HepG2 (cell line): Measurements from ENCODE around the gene TNP2. TPM values are rescaled to one million over a fixed set of nuclear protein-coding genes. Genes with fewer than 3 reads are reported as not detected.

ENCODE experiments used
- ADNP ChIP-seq: sonication (generic); formaldehyde crosslinking; IDR thresholded peaks from 2 replicates; pipeline ENCODE4 v1.4.0; 2020; ENCODE audit warnings: missing genetic modification reagents
- CBX5 ChIP-seq: sonication (generic); formaldehyde crosslinking; IDR thresholded peaks from 2 replicates; pipeline ENCODE4 v1.4.0; 2020; ENCODE audit warnings: missing genetic modification reagents, borderline replicate concordance
- DRAP1 ChIP-seq: IDR thresholded peaks from 2 replicates; pipeline ENCODE4 v1.6.1; 2016; ENCODE audit warnings: missing genetic modification reagents, missing compliant biosample characterization
- E2F5 ChIP-seq: sonication (generic); formaldehyde crosslinking; conservative IDR thresholded peaks from 2 replicates; pipeline ENCODE4 v1.4.0; 2020; ENCODE audit warnings: missing genetic modification reagents
- IRX3 ChIP-seq: sonication (generic); formaldehyde crosslinking; IDR thresholded peaks from 2 replicates; pipeline ENCODE4 v1.8.1; 2023; ENCODE audit warnings: mild to moderate bottlenecking, low read depth, missing genetic modification reagents, borderline replicate concordance
- KLF15 ChIP-seq: sonication (generic); formaldehyde crosslinking; IDR thresholded peaks from 2 replicates; pipeline ENCODE4 v1.8.1; 2023; ENCODE audit warnings: borderline replicate concordance, mild to moderate bottlenecking, inconsistent platforms, missing genetic modification reagents, mixed read lengths
- MED1 ChIP-seq: sonication (generic); formaldehyde crosslinking; IDR thresholded peaks from 2 replicates; pipeline ENCODE4 v1.4.0; 2020; ENCODE audit warnings: missing genetic modification reagents
- MEF2D ChIP-seq: sonication (generic); formaldehyde crosslinking; IDR thresholded peaks from 2 replicates; pipeline ENCODE4 v1.5.1; 2020; ENCODE audit warnings: mild to moderate bottlenecking, missing genetic modification reagents
- MTF2 ChIP-seq: sonication (generic); formaldehyde crosslinking; IDR thresholded peaks from 2 replicates; pipeline ENCODE4 v1.5.0; 2020; ENCODE audit warnings: missing genetic modification reagents, borderline replicate concordance
- NRL ChIP-seq: sonication (generic); formaldehyde crosslinking; IDR thresholded peaks from 2 replicates; pipeline ENCODE4 v1.5.0; 2020; ENCODE audit warnings: missing genetic modification reagents, mild to moderate bottlenecking, moderate library complexity, borderline replicate concordance
- PHF21A ChIP-seq: sonication (generic); formaldehyde crosslinking; IDR thresholded peaks from 2 replicates; pipeline ENCODE4 v1.5.0; 2020; ENCODE audit warnings: mild to moderate bottlenecking, missing genetic modification reagents
- SALL1 ChIP-seq: sonication (generic); formaldehyde crosslinking; IDR thresholded peaks from 2 replicates; pipeline ENCODE4 v1.8.0; 2022; ENCODE audit warnings: mild to moderate bottlenecking, missing genetic modification reagents
- SATB2 ChIP-seq: sonication (generic); formaldehyde crosslinking; IDR thresholded peaks from 2 replicates; pipeline ENCODE4 v1.5.0; 2020; ENCODE audit warnings: missing genetic modification reagents
- TEAD3 ChIP-seq: optimal IDR thresholded peaks from 2 replicates; pipeline ENCODE3; 2016; ENCODE audit warnings: borderline replicate concordance
- TGIF2 ChIP-seq: IDR thresholded peaks from 2 replicates; pipeline ENCODE4 v1.6.1; 2016; ENCODE audit warnings: control low read depth, missing compliant biosample characterization
- THRA ChIP-seq: sonication (generic); formaldehyde crosslinking; IDR thresholded peaks from 2 replicates; pipeline ENCODE4 v1.4.0; 2020; ENCODE audit warnings: missing genetic modification reagents, borderline replicate concordance
- THYN1 ChIP-seq: sonication (generic); formaldehyde crosslinking; IDR thresholded peaks from 2 replicates; pipeline ENCODE4 v1.8.1; 2023; ENCODE audit warnings: low read depth, mild to moderate bottlenecking, moderate library complexity, missing genetic modification reagents, borderline replicate concordance
- YEATS4 ChIP-seq: sonication (generic); formaldehyde crosslinking; IDR thresholded peaks from 2 replicates; pipeline ENCODE4 v1.4.0; 2020; ENCODE audit warnings: missing genetic modification reagents, borderline replicate concordance
- YY1 ChIP-seq: IDR thresholded peaks from 2 replicates; pipeline ENCODE4 v1.6.1; 2011; ENCODE audit warnings: low read length, low read depth, moderate library complexity, mild to moderate bottlenecking; ENCODE audit not compliant: insufficient read depth, insufficient replicate concordance
- ZKSCAN8 ChIP-seq: IDR thresholded peaks from 2 replicates; pipeline ENCODE4 v1.6.1; 2016; ENCODE audit warnings: borderline replicate concordance, missing genetic modification reagents, missing compliant biosample characterization
- ZNF224 ChIP-seq: sonication (generic); formaldehyde crosslinking; IDR thresholded peaks from 2 replicates; pipeline ENCODE4 v1.5.0; 2020; ENCODE audit warnings: mild to moderate bottlenecking, missing genetic modification reagents
- ZNF574 ChIP-seq: sonication (generic); formaldehyde crosslinking; IDR thresholded peaks from 2 replicates; pipeline ENCODE4 v1.4.0; 2020; ENCODE audit warnings: missing genetic modification reagents
- ZNF784 ChIP-seq: sonication (generic); formaldehyde crosslinking; IDR thresholded peaks from 2 replicates; pipeline ENCODE4 v1.5.1; 2020; ENCODE audit warnings: missing genetic modification reagents, mild to moderate bottlenecking, borderline replicate concordance
- ZNF790 ChIP-seq: sonication (generic); formaldehyde crosslinking; IDR thresholded peaks from 2 replicates; pipeline ENCODE4 v1.8.0; 2022; ENCODE audit warnings: missing genetic modification reagents, mild to moderate bottlenecking, borderline replicate concordance
- polyA plus RNA-seq, 8 experiments: library from polyadenylated mRNA; depleted of rRNA in 3 of 8; stranded (reverse) in 7 of 8; unstranded in 1 of 8; fragments of >200 nt; fragmentation: Illumina TruSeq in 4 of 8; extraction: Trizol in 4 of 8; gene quantifications; 2 replicates each; pipeline versions ENCODE4 v1.2.1 to v1.2.3, GENCODE V29; 2011 to 2016; ENCODE audit warnings: low read depth in 4 of 8, missing spikeins in 1 of 8, mixed read lengths in 1 of 8; ENCODE audit not compliant: insufficient read depth in 1 of 8
- total RNA-seq, 5 experiments: library from RNA; depleted of rRNA; stranded (reverse); fragments of >200 nt; fragmentation: Illumina TruSeq; extraction: Trizol; gene quantifications; 2 replicates each; pipeline ENCODE4 v1.2.3, GENCODE V29; 2016; ENCODE audit warnings: low read depth in 1 of 5

The TNP2 gene
- total and polyA plus RNA-seq, 2 of the 13 experiments (the other 11 are each of a cell fraction or from before 2014, with no cell fraction given) = not detected

GRCh38 chr16:11299865-11300559 lies 30.9 kb upstream of the TNP2 start (continued):
- TF ChIP-seq NRL (CRISPR knock-in tag) (0 out of 2 replicates have a peak, but pooled peaks have one; percentile 20), PHF21A (CRISPR knock-in tag) (no peak), SALL1 (peak; percentile 62), MEF2D (CRISPR knock-in tag) (no peak), YEATS4 (no peak), ADNP (CRISPR knock-in tag) (no peak), E2F5 (CRISPR knock-in tag) (no peak), ZNF790 (CRISPR knock-in tag) (no peak), THRA (CRISPR knock-in tag) (no peak), ZNF224 (CRISPR knock-in tag) (no peak), ZNF784 (CRISPR knock-in tag) (peak; percentile 79; the same call in 1 of the 2 replicates), SATB2 (CRISPR knock-in tag) (no peak), THYN1 (no peak), TGIF2 (CRISPR knock-in tag) (no peak), MED1 (peak; percentile 26; the same call in 1 of the 2 replicates), TEAD3 (CRISPR knock-in tag) (no peak), KLF15 (CRISPR knock-in tag) (no peak), ZNF574 (peak; percentile 10; the same call in 1 of the 2 replicates), IRX3 (CRISPR knock-in tag) (no peak), ZKSCAN8 (no peak), MTF2 (CRISPR knock-in tag) (no peak), CBX5 (CRISPR knock-in tag) (no peak), DRAP1 (CRISPR knock-in tag) (no peak), YY1 (no peak)
